K562 (cell line): Measurements from ENCODE around the gene ATP5MG. TPM values are rescaled to one million over a fixed set of nuclear protein-coding genes. Genes with fewer than 3 reads are reported as not detected.

Experiments used
- ASH1L ChIP-seq: fragments of 450-650 bp; IDR thresholded peaks from 2 replicates; pipeline ENCODE4 v1.6.1; 2018; ENCODE audit warnings: borderline replicate concordance, mild to moderate bottlenecking, low read depth; ENCODE audit not compliant: partially characterized antibody
- CBFB ChIP-seq: sonication (generic); formaldehyde crosslinking; IDR thresholded peaks from 2 replicates; pipeline ENCODE4 v1.4.0; 2020; ENCODE audit warnings: mild to moderate bottlenecking, missing genetic modification reagents
- ELF2 ChIP-seq: fragments of 250-450 bp; sonication (Bioruptor Pico); IDR thresholded peaks from 2 replicates; pipeline ENCODE4 v1.5.0; 2021; ENCODE audit warnings: mild to moderate bottlenecking
- FOXK2 ChIP-seq, 2 experiments: fragments of 450-650 bp; IDR thresholded peaks in 1 of 2; conservative IDR thresholded peaks in 1 of 2; 2 replicates each; pipeline ENCODE4 v1.6.1; 2016; ENCODE audit warnings: low read depth in 2 of 2, mild to moderate bottlenecking in 1 of 2
- JUN ChIP-seq, 2 experiments: sonication (generic) in 1 of 2; formaldehyde crosslinking in 1 of 2; IDR thresholded peaks; 2 replicates each; pipeline versions ENCODE4 v1.6.1 to v1.8.0; 2012 to 2022; ENCODE audit warnings: borderline replicate concordance in 2 of 2, mild to moderate bottlenecking in 2 of 2, improper control_type of control experiment in 1 of 2, low read depth in 1 of 2, low read length in 1 of 2, missing genetic modification reagents in 1 of 2
- RBM14 ChIP-seq: fragments of 200-400 bp; formaldehyde crosslinking; IDR thresholded peaks from 2 replicates; pipeline ENCODE4 v1.6.1; 2018; ENCODE audit warnings: low read depth, mild to moderate bottlenecking, low read length, moderate library complexity, borderline replicate concordance; ENCODE audit not compliant: insufficient read depth
- ZNF354B ChIP-seq: fragments of 250-450 bp; sonication (Bioruptor Pico); IDR thresholded peaks from 2 replicates; pipeline ENCODE4 v1.4.0; 2020
- ZNF75A ChIP-seq: fragments of 450-650 bp; formaldehyde crosslinking; IDR thresholded peaks from 2 replicates; pipeline ENCODE4 v1.4.0; 2020; ENCODE audit warnings: mild to moderate bottlenecking
- polyA plus RNA-seq, 8 experiments: library from polyadenylated mRNA; depleted of rRNA in 4 of 8; stranded (reverse) in 5 of 8; unstranded in 3 of 8; fragments of >200 nt; fragmentation: Nextera tagmentation in 2 of 8; fragmentation: Illumina TruSeq in 1 of 8; extraction: Ambion mirVana in 2 of 8; extraction: Trizol in 1 of 8; gene quantifications; 2 replicates each; pipeline versions ENCODE4 v1.2.1 to v1.2.3, GENCODE V29; 2011 to 2014; ENCODE audit warnings: inconsistent platforms in 1 of 8, missing spikeins in 1 of 8
- total RNA-seq, 7 experiments: library from RNA; depleted of rRNA in 6 of 7; stranded (reverse); fragments of >200 nt in 6 of 7; fragmentation: Illumina TruSeq in 2 of 7; extraction: Trizol in 2 of 7; gene quantifications; 2 replicates each; pipeline versions ENCODE4 v1.2.1 to v1.2.3, GENCODE V29; 2011 to 2021; ENCODE audit warnings: low replicate concordance in 1 of 7
- TF ChIP-seq, protein P1 (sequence below): fragments of 200-600 bp; sonication (generic); IDR thresholded peaks from one replicate; pipeline ENCODE4 v1.6.1; 2012; ENCODE audit warnings: mild to moderate bottlenecking, low read depth, low read length, inconsistent platforms
- TF ChIP-seq, protein P2 (sequence below): fragments of 250-450 bp; sonication (Bioruptor Pico); IDR thresholded peaks from 2 replicates; pipeline ENCODE4 v1.5.0; 2021
- TF ChIP-seq, protein P3 (sequence below): fragments of 200-400 bp; formaldehyde crosslinking; IDR thresholded peaks from 2 replicates; pipeline ENCODE4 v1.6.1; 2017; ENCODE audit warnings: mild to moderate bottlenecking, low read depth, low read length, moderate library complexity

The ATP5MG gene
- total and polyA plus RNA-seq, 9 of the 15 experiments (the other 6 are each of a cell fraction or from before 2014, with no cell fraction given) = 301 to 2,138 (median 434) TPM

DNA sequence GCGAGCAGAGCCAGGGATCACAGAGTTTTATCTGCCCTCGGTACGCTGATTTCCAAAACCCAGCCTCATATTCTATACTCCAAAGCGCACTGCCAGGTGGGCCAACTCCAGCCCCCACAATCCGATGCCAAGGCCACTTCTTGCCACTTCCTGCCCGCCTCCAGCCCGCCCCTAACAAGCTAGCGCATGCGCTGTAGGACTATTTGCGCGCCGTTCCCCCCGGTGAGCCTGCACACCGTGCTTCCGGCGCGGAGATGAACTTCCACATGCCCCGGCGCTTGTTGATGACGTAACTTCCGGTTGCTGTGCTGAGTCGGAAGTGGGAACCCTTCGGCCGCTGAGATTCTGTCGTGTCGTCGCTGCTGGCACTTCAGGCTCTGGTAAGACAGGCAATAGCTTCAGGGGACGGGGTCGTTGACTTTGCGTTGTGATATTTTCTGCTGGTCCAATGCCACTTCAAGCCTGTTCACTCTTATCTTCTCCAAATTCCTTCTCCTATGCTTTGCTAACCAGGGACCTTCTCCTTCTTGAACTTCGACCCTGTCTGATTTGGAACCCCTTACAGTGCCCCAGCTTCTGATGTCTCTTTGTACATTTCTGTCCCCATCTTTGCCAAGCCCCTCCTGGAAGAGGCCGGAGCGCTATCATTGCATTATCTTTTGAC lies 42.0 kb upstream of the ATP5MG start, which contains the start of gene UBE4A (continued):
- TF ChIP-seq, protein P1, sequence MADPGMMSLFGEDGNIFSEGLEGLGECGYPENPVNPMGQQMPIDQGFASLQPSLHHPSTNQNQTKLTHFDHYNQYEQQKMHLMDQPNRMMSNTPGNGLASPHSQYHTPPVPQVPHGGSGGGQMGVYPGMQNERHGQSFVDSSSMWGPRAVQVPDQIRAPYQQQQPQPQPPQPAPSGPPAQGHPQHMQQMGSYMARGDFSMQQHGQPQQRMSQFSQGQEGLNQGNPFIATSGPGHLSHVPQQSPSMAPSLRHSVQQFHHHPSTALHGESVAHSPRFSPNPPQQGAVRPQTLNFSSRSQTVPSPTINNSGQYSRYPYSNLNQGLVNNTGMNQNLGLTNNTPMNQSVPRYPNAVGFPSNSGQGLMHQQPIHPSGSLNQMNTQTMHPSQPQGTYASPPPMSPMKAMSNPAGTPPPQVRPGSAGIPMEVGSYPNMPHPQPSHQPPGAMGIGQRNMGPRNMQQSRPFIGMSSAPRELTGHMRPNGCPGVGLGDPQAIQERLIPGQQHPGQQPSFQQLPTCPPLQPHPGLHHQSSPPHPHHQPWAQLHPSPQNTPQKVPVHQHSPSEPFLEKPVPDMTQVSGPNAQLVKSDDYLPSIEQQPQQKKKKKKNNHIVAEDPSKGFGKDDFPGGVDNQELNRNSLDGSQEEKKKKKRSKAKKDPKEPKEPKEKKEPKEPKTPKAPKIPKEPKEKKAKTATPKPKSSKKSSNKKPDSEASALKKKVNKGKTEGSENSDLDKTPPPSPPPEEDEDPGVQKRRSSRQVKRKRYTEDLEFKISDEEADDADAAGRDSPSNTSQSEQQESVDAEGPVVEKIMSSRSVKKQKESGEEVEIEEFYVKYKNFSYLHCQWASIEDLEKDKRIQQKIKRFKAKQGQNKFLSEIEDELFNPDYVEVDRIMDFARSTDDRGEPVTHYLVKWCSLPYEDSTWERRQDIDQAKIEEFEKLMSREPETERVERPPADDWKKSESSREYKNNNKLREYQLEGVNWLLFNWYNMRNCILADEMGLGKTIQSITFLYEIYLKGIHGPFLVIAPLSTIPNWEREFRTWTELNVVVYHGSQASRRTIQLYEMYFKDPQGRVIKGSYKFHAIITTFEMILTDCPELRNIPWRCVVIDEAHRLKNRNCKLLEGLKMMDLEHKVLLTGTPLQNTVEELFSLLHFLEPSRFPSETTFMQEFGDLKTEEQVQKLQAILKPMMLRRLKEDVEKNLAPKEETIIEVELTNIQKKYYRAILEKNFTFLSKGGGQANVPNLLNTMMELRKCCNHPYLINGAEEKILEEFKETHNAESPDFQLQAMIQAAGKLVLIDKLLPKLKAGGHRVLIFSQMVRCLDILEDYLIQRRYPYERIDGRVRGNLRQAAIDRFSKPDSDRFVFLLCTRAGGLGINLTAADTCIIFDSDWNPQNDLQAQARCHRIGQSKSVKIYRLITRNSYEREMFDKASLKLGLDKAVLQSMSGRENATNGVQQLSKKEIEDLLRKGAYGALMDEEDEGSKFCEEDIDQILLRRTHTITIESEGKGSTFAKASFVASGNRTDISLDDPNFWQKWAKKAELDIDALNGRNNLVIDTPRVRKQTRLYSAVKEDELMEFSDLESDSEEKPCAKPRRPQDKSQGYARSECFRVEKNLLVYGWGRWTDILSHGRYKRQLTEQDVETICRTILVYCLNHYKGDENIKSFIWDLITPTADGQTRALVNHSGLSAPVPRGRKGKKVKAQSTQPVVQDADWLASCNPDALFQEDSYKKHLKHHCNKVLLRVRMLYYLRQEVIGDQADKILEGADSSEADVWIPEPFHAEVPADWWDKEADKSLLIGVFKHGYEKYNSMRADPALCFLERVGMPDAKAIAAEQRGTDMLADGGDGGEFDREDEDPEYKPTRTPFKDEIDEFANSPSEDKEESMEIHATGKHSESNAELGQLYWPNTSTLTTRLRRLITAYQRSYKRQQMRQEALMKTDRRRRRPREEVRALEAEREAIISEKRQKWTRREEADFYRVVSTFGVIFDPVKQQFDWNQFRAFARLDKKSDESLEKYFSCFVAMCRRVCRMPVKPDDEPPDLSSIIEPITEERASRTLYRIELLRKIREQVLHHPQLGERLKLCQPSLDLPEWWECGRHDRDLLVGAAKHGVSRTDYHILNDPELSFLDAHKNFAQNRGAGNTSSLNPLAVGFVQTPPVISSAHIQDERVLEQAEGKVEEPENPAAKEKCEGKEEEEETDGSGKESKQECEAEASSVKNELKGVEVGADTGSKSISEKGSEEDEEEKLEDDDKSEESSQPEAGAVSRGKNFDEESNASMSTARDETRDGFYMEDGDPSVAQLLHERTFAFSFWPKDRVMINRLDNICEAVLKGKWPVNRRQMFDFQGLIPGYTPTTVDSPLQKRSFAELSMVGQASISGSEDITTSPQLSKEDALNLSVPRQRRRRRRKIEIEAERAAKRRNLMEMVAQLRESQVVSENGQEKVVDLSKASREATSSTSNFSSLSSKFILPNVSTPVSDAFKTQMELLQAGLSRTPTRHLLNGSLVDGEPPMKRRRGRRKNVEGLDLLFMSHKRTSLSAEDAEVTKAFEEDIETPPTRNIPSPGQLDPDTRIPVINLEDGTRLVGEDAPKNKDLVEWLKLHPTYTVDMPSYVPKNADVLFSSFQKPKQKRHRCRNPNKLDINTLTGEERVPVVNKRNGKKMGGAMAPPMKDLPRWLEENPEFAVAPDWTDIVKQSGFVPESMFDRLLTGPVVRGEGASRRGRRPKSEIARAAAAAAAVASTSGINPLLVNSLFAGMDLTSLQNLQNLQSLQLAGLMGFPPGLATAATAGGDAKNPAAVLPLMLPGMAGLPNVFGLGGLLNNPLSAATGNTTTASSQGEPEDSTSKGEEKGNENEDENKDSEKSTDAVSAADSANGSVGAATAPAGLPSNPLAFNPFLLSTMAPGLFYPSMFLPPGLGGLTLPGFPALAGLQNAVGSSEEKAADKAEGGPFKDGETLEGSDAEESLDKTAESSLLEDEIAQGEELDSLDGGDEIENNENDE = no peak
- TF ChIP-seq ASH1L (peak; percentile 33), ZNF75A (CRISPR knock-in tag) (no peak), JUN (IDR thresholded peaks at IDR 0.05; ENCODE audit: borderline replicate concordance, low read depth, low read length) (peak; percentile 76; the same call in 1 of the 2 replicates), JUN (CRISPR knock-in tag; IDR thresholded peaks at IDR 0.05; ENCODE audit: borderline replicate concordance) (no peak), CBFB (no peak), ZNF354B (no peak), RBM14 (no peak), ELF2 (CRISPR knock-in tag) (peak; percentile 95), FOXK2 (conservative IDR thresholded peaks at IDR 0.05 in 1 of 2, IDR thresholded peaks at IDR 0.05 in 1 of 2; ENCODE audit: low read depth in 2 of 2) (peak; percentile 85 to 89)
- TF ChIP-seq, protein P2, sequence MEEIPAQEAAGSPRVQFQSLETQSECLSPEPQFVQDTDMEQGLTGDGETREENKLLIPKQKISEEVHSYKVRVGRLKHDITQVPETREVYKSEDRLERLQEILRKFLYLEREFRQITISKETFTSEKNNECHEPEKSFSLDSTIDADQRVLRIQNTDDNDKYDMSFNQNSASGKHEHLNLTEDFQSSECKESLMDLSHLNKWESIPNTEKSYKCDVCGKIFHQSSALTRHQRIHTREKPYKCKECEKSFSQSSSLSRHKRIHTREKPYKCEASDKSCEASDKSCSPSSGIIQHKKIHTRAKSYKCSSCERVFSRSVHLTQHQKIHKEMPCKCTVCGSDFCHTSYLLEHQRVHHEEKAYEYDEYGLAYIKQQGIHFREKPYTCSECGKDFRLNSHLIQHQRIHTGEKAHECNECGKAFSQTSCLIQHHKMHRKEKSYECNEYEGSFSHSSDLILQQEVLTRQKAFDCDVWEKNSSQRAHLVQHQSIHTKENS (CRISPR knock-in tag) = no peak
- TF ChIP-seq, protein P3, sequence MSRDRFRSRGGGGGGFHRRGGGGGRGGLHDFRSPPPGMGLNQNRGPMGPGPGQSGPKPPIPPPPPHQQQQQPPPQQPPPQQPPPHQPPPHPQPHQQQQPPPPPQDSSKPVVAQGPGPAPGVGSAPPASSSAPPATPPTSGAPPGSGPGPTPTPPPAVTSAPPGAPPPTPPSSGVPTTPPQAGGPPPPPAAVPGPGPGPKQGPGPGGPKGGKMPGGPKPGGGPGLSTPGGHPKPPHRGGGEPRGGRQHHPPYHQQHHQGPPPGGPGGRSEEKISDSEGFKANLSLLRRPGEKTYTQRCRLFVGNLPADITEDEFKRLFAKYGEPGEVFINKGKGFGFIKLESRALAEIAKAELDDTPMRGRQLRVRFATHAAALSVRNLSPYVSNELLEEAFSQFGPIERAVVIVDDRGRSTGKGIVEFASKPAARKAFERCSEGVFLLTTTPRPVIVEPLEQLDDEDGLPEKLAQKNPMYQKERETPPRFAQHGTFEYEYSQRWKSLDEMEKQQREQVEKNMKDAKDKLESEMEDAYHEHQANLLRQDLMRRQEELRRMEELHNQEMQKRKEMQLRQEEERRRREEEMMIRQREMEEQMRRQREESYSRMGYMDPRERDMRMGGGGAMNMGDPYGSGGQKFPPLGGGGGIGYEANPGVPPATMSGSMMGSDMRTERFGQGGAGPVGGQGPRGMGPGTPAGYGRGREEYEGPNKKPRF = no peak
